ENCODE measurements around the gene SMYD2.

DNA sequence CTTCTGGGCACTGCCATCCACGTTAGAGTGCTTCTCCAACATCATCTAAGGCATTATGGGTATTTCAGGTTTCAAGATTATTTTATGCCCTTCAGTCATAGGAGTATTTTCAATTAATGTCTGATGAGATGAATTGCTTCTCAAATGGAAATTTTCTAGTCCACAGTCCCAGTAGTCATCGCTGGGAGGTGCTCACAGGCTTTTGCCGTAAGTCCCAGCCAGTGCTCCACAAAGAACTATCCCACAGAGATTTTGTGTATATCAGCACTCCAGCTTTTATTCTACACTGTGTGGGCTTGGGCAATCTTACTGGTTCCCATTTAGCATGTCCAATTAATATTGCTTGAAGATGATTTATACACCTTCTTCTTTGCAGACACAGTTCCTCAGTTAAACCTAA lies 61.0 kb downstream of the SMYD2 start:
- no peak for TF ChIP-seq GATA2 (IDR thresholded peaks at IDR 0.05; ENCODE audit: low read depth, low read length)
- TF ChIP-seq GATA3 (IDR thresholded peaks at IDR 0.05; ENCODE audit: low read depth, low read length) = no peak
